K562 (cell line): ENCODE measurements around the gene MARCHF5. TPM values are rescaled to one million over a fixed set of nuclear protein-coding genes. Genes with fewer than 3 reads are reported as not detected.

Source experiments
- ATAC-seq: fragments of 200-7000 bp; cut with Tn5 transposase; 3 replicates; pipeline ENCODE4 v1.9.1; 2020; ENCODE audit warnings: moderate library complexity
- BruUV-seq: library from RNA; stranded (reverse); fragments of 400-500 nt; replicated peaks from 2 replicates; lab custom pipeline; 2021; lab: Mats Ljungman, UMichigan
- CTCF ChIA-PET: fragments of 300-600 bp; formaldehyde crosslinking; extraction: SDS; loops from one replicate; lab custom pipeline; 2021; ENCODE audit warnings: low intra/inter-chr PET ratio; lab: Yijun Ruan, JAX
- POLR2A ChIA-PET: fragments of 300-600, 350-650 bp; sonication (Branson Sonifier 250); formaldehyde crosslinking; extraction: SDS; loops from one replicate; lab custom pipeline; 2021; ENCODE audit warnings: antibody characterized with exemption, inconsistent platforms; lab: Yijun Ruan, JAX
- DNase-seq, 4 experiments: peaks; one replicate each; pipeline versions ENCODE4 v3.0.0 to v3.0.0-alpha.2; 2011 to 2018; ENCODE audit warnings: low spot score in 3 of 4, mixed read lengths in 3 of 4; ENCODE audit errors: extremely low read depth in 1 of 4
- FAIRE-seq: peaks from 2 replicates; lab custom pipeline; 2011; peaks lifted over from hg19 to GRCh38; lab: Jason Lieb, UNC
- H2AFZ ChIP-seq: 2 replicates; pipeline ENCODE4 v1.6.0; 2011; ENCODE audit warnings: low read depth, low read length, control low read depth, inconsistent platforms
- H3K27ac ChIP-seq: fragments of 200-600 bp; 3 replicates; pipeline ENCODE4 v1.8.0; 2011; ENCODE audit warnings: low read depth, mild to moderate bottlenecking, control low read depth, inconsistent platforms, low read length, moderate library complexity, mixed read lengths; ENCODE audit errors: extremely low read depth
- H3K27me3 ChIP-seq, 2 experiments: fragments of 300-600 bp in 1 of 2; 2 replicates in 1 of 2; 3 replicates in 1 of 2; pipeline versions ENCODE4 v1.6.0 to v1.8.0; 2011; ENCODE audit warnings: inconsistent platforms in 2 of 2, low read length in 2 of 2, mild to moderate bottlenecking in 1 of 2, mixed read lengths in 1 of 2, moderate library complexity in 1 of 2; ENCODE audit not compliant: control insufficient read depth in 2 of 2, insufficient read depth in 2 of 2
- H3K36me3 ChIP-seq: fragments of 300-600 bp; 3 replicates; pipeline ENCODE4 v1.8.0; 2011; ENCODE audit warnings: mild to moderate bottlenecking, low read length, inconsistent platforms; ENCODE audit not compliant: control insufficient read depth, insufficient read depth
- H3K4me1 ChIP-seq, 2 experiments: fragments of 200-600 bp in 1 of 2; replicated peaks in 1 of 2; 2 replicates in 1 of 2; 3 replicates in 1 of 2; pipeline versions ENCODE4 v1.5.1 to v1.8.0; 2011; ENCODE audit warnings: inconsistent platforms in 2 of 2, low read length in 2 of 2, mild to moderate bottlenecking in 1 of 2, mixed read lengths in 1 of 2, moderate library complexity in 1 of 2; ENCODE audit not compliant: control insufficient read depth in 2 of 2, insufficient read depth in 2 of 2
- H3K4me2 ChIP-seq: 2 replicates; pipeline ENCODE4 v1.6.1; 2011; ENCODE audit warnings: low read length, control low read depth, inconsistent platforms, mixed read lengths; ENCODE audit not compliant: insufficient read depth
- H3K4me3 ChIP-seq: fragments of 200-600 bp; sonication (generic), shearing (Covaris generic); 2 replicates; pipeline ENCODE4 v1.5.1; 2016; ENCODE audit warnings: control low read depth, inconsistent platforms
- H3K79me2 ChIP-seq: fragments of 200-600 bp; 3 replicates; pipeline ENCODE4 v1.8.0; 2011; ENCODE audit warnings: low read length, inconsistent platforms; ENCODE audit not compliant: control insufficient read depth, insufficient read depth
- H3K9ac ChIP-seq, 2 experiments: 2 replicates each; pipeline versions ENCODE4 v1.6.0 to v1.6.1; 2011; ENCODE audit warnings: low read depth in 2 of 2, low read length in 2 of 2, control low read depth in 1 of 2, inconsistent platforms in 1 of 2, mild to moderate bottlenecking in 1 of 2, mixed read lengths in 1 of 2; ENCODE audit not compliant: insufficient read depth in 1 of 2
- H3K9me1 ChIP-seq: one replicate; pipeline ENCODE4 v1.6.0; 2011; ENCODE audit warnings: inconsistent platforms, mild to moderate bottlenecking, low read length, moderate library complexity; ENCODE audit not compliant: control insufficient read depth, insufficient read depth
- H3K9me3 ChIP-seq: replicated peaks from 2 replicates; pipeline ENCODE4 v1.5.1; 2011; ENCODE audit warnings: low read depth, low read length, inconsistent platforms; ENCODE audit not compliant: control insufficient read depth, insufficient read depth
- H4K20me1 ChIP-seq: replicated peaks from 2 replicates; pipeline ENCODE4 v1.6.1; 2011; ENCODE audit warnings: low read length, inconsistent platforms, mixed read lengths; ENCODE audit not compliant: control insufficient read depth, insufficient read depth
- FOXK1 ChIP-seq: sonication (generic); formaldehyde crosslinking; IDR thresholded peaks from 2 replicates; pipeline ENCODE4 v1.8.0; 2022; ENCODE audit warnings: missing genetic modification reagents, mild to moderate bottlenecking, borderline replicate concordance
- HDAC2 ChIP-seq: fragments of 450-650 bp; IDR thresholded peaks from 2 replicates; pipeline ENCODE4 v1.6.1; 2016; ENCODE audit warnings: mild to moderate bottlenecking
- POLR2AphosphoS2 ChIP-seq: IDR thresholded peaks from 2 replicates; pipeline ENCODE4 v1.6.1; 2012; ENCODE audit warnings: low read length, improper control_type of control experiment
- SMAD3 ChIP-seq: fragments of 450-650 bp; formaldehyde crosslinking; conservative IDR thresholded peaks from 2 replicates; pipeline ENCODE4 v1.4.0; 2020; ENCODE audit warnings: mild to moderate bottlenecking
- ZBTB43 ChIP-seq: sonication (generic); formaldehyde crosslinking; IDR thresholded peaks from 2 replicates; pipeline ENCODE4 v1.8.0; 2023; ENCODE audit warnings: mild to moderate bottlenecking, missing genetic modification reagents
- ZNF57 ChIP-seq: fragments of 450-650 bp; formaldehyde crosslinking; IDR thresholded peaks from 2 replicates; pipeline ENCODE4 v1.4.0; 2020; ENCODE audit warnings: mild to moderate bottlenecking, moderate library complexity
- WGBS: fragments of 100-300 bp; shearing (Covaris generic); methylation state at CpG from one replicate; pipeline ENCODE4 v1.1.6; 2016; ENCODE audit warnings: low coverage, mixed read lengths; ENCODE audit not compliant: insufficient coverage; ENCODE audit errors: missing lambda C conversion rate; 5-methylcytosine and 5-hydroxymethylcytosine counted together
- in situ Hi-C: fragments of 300-500 bp; cut with MboI; formaldehyde crosslinking; loops from 4 replicates; pipeline ENCODE4 v1.15.0; 2018; ENCODE audit warnings: inconsistent platforms, mixed read lengths
- intact Hi-C: fragments of 100-400 bp; cut with micrococcal nuclease; formaldehyde crosslinking; loops from 2 replicates; pipeline ENCODE4 v1.14.2; 2022
- polyA plus RNA-seq, 8 experiments: library from polyadenylated mRNA; depleted of rRNA in 4 of 8; stranded (reverse) in 5 of 8; unstranded in 3 of 8; fragments of >200 nt; fragmentation: Nextera tagmentation in 2 of 8; fragmentation: Illumina TruSeq in 1 of 8; extraction: Ambion mirVana in 2 of 8; extraction: Trizol in 1 of 8; gene quantifications; 2 replicates each; pipeline versions ENCODE4 v1.2.1 to v1.2.3, GENCODE V29; 2011 to 2014; ENCODE audit warnings: inconsistent platforms in 1 of 8, missing spikeins in 1 of 8
- total RNA-seq, 7 experiments: library from RNA; depleted of rRNA in 6 of 7; stranded (reverse); fragments of >200 nt in 6 of 7; fragmentation: Illumina TruSeq in 2 of 7; extraction: Trizol in 2 of 7; gene quantifications; 2 replicates each; pipeline versions ENCODE4 v1.2.1 to v1.2.3, GENCODE V29; 2011 to 2021; ENCODE audit warnings: low replicate concordance in 1 of 7

Gene MARCHF5
- total and polyA plus RNA-seq, 9 of the 15 experiments (the other 6 are each of a cell fraction or from before 2014, with no cell fraction given): 3.4 to 27.2 (median 11.5) TPM

- TF ChIP-seq POLR2AphosphoS2: peak; percentile 26; the same call in 1 of the 2 replicates
- TF ChIP-seq SMAD3 (CRISPR knock-in tag): no peak
- Histone ChIP-seq H3K79me2 (no peaks in the 10 kb centered on the region), H3K4me3 (no peak overlapping the region), H3K4me1 (no peaks in the 10 kb centered on the region), H3K36me3 (peaks cover 10% of the 10 kb centered on the region; the same call in 2 of the 3 replicates), H3K27ac (no peak overlapping the region), H3K9me1 (no peaks in the 10 kb centered on the region), H3K27me3 (no peaks in the 10 kb centered on the region), H3K9ac (no peak overlapping the region), H4K20me1 (no peaks in the 10 kb centered on the region), H3K4me2 (no peak overlapping the region), H3K9me3 (no peaks in the 10 kb centered on the region), H2AFZ (no peak overlapping the region)
- ATAC-seq: no peak
- no peak for FAIRE-seq
- CTCF ChIA-PET: no interaction called here
- no TSS peak for BruUV-seq
- no peak for DNase-seq
- intact Hi-C loops: no loop called here
- POLR2A ChIA-PET: no interaction called here
- in situ Hi-C loops: no loop called here
- WGBS: 53% methylated on average over 4 of the region's 4 CpGs
Measured at GRCh38 chr10:92354587-92354986, 63.6 kb downstream of the MARCHF5 start.

- no peaks in the 10 kb centered on the region for H3K36me3 ChIP-seq
- no peak overlapping the region for H2AFZ ChIP-seq
- no peaks in the 10 kb centered on the region for H4K20me1 ChIP-seq
- no peak for TF ChIP-seq FOXK1 (CRISPR knock-in tag)
- TF ChIP-seq ZNF57 (CRISPR knock-in tag): no peak
- no peak for TF ChIP-seq ZBTB43 (CRISPR knock-in tag)
- no peak for TF ChIP-seq HDAC2
- TF ChIP-seq, all 486 proteins: peak for 0
- FAIRE-seq (no peak), DNase-seq (no peak), ATAC-seq (no peak)
- no peaks in the 10 kb centered on the region for H3K9me3 ChIP-seq
- H3K4me2 ChIP-seq: no peak overlapping the region
- in situ Hi-C loops: no loop called here
- H3K4me1 ChIP-seq: no peaks in the 10 kb centered on the region
- ChIA-PET POLR2A (interaction anchor here (0.7 kb wide), 1 partner anchor 10 kb away, joined by 3 read pairs; no protein-coding TSS in a partner anchor), CTCF (no interaction called here)
- intact Hi-C loops: no loop called here
- H3K79me2 ChIP-seq: no peaks in the 10 kb centered on the region
- H3K9me1 ChIP-seq: no peaks in the 10 kb centered on the region
- no TSS peak for BruUV-seq
- H3K9ac ChIP-seq: no peak overlapping the region
- no peak overlapping the region for H3K27ac ChIP-seq
- H3K4me3 ChIP-seq: no peak overlapping the region
- WGBS: 45% methylated on average over 7 of the region's 7 CpGs
- no peaks in the 10 kb centered on the region for H3K27me3 ChIP-seq
Measured at GRCh38 chr10:92356041-92356440, 65.1 kb downstream of the MARCHF5 start.
